Measurements from ENCODE around the gene MAPKAP1.

The MAPKAP1 gene

GRCh38 chr9:125556046-125556721 is 150.8 kb downstream of the MAPKAP1 start:
- no peak for DNase-seq

GRCh38 chr9:125554726-125555125 is 152.3 kb downstream of the MAPKAP1 start:
- no peak for DNase-seq

GRCh38 chr9:125551781-125552180 is 155.2 kb downstream of the MAPKAP1 start:
- no peak for DNase-seq

GRCh38 chr9:125549891-125550885 is 156.8 kb downstream of the MAPKAP1 start:
- no peak for DNase-seq

- DNase-seq = no peak
Observed at GRCh38 chr9:125549465-125549871, 157.5 kb downstream of the MAPKAP1 start.

GRCh38 chr9:125549039-125549438 is 158.0 kb downstream of the MAPKAP1 start:
- no peak for DNase-seq

- no peak for DNase-seq
Observed at GRCh38 chr9:125548141-125548540, 158.9 kb downstream of the MAPKAP1 start.

GRCh38 chr9:125547368-125547767 is 159.6 kb downstream of the MAPKAP1 start:
- DNase-seq = no peak

GRCh38 chr9:125545845-125546244 is 161.2 kb downstream of the MAPKAP1 start:
- DNase-seq = no peak

GRCh38 chr9:125544988-125545651 is 161.9 kb downstream of the MAPKAP1 start:
- DNase-seq = no peak

- no peak for DNase-seq
Observed at GRCh38 chr9:125544484-125544883, 162.5 kb downstream of the MAPKAP1 start.

GRCh38 chr9:125541840-125542243 is 165.2 kb downstream of the MAPKAP1 start:
- DNase-seq = no peak

- no peak for DNase-seq
Observed at GRCh38 chr9:125540497-125540896, 166.5 kb downstream of the MAPKAP1 start.

- no peak for DNase-seq
Observed at GRCh38 chr9:125538092-125538473, 168.9 kb downstream of the MAPKAP1 start.

GRCh38 chr9:125537442-125538091 is 169.4 kb downstream of the MAPKAP1 start:
- no peak for DNase-seq

- no peak for DNase-seq
Observed at GRCh38 chr9:125536776-125537175, 170.2 kb downstream of the MAPKAP1 start.

GRCh38 chr9:125536167-125536772 is 170.7 kb downstream of the MAPKAP1 start:
- DNase-seq = no peak

GRCh38 chr9:125534971-125535701 is 171.9 kb downstream of the MAPKAP1 start:
- no peak for DNase-seq

GRCh38 chr9:125532812-125533594 is 174.0 kb downstream of the MAPKAP1 start:
- DNase-seq = no peak

- DNase-seq = no peak
Observed at GRCh38 chr9:125532412-125532811, 174.6 kb downstream of the MAPKAP1 start.
